ENCODE measurements around the gene USP49. TPM values are rescaled to one million over a fixed set of nuclear protein-coding genes. Genes with fewer than 3 reads are reported as not detected.

USP49 gene
- total and polyA plus RNA-seq, 2 of the 13 experiments (the other 11 are each of a cell fraction or from before 2014, with no cell fraction given): 2.9 to 4.3 TPM

DNA sequence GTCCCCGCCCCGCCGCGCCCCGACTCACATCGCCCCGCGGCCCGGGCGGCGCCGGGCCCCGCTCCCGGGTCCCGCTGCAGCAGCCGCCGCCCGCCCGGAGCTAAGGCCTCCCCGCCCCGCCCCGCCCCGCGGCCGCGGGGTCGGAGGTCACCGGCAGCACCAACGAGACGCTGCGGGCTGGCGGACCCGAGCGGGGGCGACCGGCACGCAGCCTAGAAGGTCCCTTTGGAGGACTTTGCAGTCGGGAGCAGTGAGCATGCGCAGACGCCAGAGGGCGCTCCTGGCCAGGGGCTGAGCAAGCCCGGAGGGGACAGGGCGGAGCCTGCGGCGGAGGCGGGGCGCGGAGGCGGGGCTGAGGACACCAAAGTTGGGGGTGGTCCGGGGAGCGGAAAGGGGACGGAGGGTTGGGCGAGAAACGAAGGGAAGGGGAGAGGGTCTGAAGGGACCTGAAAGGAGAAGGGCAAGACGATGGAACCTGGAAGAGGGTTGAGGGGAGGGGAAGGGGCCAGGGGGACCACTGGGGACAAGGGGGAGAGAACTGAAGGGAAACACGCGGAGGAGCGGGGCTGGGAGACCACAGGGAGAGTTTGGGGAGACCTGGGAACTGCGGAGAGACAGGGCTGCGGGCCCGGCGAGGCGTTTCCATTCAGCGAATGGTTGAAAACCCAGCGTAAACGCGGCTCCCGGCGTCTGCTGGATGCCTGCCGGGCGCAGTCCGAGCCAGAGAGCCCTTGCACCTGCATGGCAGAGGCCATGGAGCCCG is 115.2 kb downstream of the USP49 start, which contains the start of gene FRS3 (continued):
- TF ChIP-seq, protein P1, sequence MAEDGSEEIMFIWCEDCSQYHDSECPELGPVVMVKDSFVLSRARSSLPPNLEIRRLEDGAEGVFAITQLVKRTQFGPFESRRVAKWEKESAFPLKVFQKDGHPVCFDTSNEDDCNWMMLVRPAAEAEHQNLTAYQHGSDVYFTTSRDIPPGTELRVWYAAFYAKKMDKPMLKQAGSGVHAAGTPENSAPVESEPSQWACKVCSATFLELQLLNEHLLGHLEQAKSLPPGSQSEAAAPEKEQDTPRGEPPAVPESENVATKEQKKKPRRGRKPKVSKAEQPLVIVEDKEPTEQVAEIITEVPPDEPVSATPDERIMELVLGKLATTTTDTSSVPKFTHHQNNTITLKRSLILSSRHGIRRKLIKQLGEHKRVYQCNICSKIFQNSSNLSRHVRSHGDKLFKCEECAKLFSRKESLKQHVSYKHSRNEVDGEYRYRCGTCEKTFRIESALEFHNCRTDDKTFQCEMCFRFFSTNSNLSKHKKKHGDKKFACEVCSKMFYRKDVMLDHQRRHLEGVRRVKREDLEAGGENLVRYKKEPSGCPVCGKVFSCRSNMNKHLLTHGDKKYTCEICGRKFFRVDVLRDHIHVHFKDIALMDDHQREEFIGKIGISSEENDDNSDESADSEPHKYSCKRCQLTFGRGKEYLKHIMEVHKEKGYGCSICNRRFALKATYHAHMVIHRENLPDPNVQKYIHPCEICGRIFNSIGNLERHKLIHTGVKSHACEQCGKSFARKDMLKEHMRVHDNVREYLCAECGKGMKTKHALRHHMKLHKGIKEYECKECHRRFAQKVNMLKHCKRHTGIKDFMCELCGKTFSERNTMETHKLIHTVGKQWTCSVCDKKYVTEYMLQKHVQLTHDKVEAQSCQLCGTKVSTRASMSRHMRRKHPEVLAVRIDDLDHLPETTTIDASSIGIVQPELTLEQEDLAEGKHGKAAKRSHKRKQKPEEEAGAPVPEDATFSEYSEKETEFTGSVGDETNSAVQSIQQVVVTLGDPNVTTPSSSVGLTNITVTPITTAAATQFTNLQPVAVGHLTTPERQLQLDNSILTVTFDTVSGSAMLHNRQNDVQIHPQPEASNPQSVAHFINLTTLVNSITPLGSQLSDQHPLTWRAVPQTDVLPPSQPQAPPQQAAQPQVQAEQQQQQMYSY (CRISPR knock-in tag; IDR thresholded peaks at IDR 0.05): no peak
- TF ChIP-seq ZNF274 (CRISPR knock-in tag; IDR thresholded peaks at IDR 0.05): peak; percentile 93
- peak; percentile 76; the same call in 1 of the 2 replicates for TF ChIP-seq TBX2 (CRISPR knock-in tag; IDR thresholded peaks at IDR 0.05; ENCODE audit: borderline replicate concordance)
- peak; percentile 22; the same call in 1 of the 2 replicates for TF ChIP-seq ZBTB7B (CRISPR knock-in tag; IDR thresholded peaks at IDR 0.05)
- TF ChIP-seq, protein P2, sequence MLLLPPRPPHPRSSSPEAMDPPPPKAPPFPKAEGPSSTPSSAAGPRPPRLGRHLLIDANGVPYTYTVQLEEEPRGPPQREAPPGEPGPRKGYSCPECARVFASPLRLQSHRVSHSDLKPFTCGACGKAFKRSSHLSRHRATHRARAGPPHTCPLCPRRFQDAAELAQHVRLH (CRISPR knock-in tag; IDR thresholded peaks at IDR 0.05; ENCODE audit: borderline replicate concordance, low read depth): peak; percentile 88
- TF ChIP-seq, protein P3, sequence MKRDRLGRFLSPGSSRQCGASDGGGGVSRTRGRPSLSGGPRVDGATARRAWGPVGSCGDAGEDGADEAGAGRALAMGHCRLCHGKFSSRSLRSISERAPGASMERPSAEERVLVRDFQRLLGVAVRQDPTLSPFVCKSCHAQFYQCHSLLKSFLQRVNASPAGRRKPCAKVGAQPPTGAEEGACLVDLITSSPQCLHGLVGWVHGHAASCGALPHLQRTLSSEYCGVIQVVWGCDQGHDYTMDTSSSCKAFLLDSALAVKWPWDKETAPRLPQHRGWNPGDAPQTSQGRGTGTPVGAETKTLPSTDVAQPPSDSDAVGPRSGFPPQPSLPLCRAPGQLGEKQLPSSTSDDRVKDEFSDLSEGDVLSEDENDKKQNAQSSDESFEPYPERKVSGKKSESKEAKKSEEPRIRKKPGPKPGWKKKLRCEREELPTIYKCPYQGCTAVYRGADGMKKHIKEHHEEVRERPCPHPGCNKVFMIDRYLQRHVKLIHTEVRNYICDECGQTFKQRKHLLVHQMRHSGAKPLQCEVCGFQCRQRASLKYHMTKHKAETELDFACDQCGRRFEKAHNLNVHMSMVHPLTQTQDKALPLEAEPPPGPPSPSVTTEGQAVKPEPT (CRISPR knock-in tag; IDR thresholded peaks at IDR 0.05; ENCODE audit: low read depth): peak; percentile 28; the same call in 1 of the 2 replicates
- TF ChIP-seq ZNF180 (CRISPR knock-in tag; IDR thresholded peaks at IDR 0.05; ENCODE audit: borderline replicate concordance, low read depth): no peak
- TF ChIP-seq MED1 (CRISPR knock-in tag; IDR thresholded peaks at IDR 0.05): peak; percentile 79
- TF ChIP-seq ZNF776 (CRISPR knock-in tag; IDR thresholded peaks at IDR 0.05): no peak
- TF ChIP-seq, protein P4, sequence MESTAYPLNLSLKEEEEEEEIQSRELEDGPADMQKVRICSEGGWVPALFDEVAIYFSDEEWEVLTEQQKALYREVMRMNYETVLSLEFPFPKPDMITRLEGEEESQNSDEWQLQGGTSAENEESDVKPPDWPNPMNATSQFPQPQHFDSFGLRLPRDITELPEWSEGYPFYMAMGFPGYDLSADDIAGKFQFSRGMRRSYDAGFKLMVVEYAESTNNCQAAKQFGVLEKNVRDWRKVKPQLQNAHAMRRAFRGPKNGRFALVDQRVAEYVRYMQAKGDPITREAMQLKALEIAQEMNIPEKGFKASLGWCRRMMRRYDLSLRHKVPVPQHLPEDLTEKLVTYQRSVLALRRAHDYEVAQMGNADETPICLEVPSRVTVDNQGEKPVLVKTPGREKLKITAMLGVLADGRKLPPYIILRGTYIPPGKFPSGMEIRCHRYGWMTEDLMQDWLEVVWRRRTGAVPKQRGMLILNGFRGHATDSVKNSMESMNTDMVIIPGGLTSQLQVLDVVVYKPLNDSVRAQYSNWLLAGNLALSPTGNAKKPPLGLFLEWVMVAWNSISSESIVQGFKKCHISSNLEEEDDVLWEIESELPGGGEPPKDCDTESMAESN (CRISPR knock-in tag; conservative IDR thresholded peaks at IDR 0.05): peak; percentile 98
- TF ChIP-seq NFYB (CRISPR knock-in tag; IDR thresholded peaks at IDR 0.05): no peak
- TF ChIP-seq, protein P5, sequence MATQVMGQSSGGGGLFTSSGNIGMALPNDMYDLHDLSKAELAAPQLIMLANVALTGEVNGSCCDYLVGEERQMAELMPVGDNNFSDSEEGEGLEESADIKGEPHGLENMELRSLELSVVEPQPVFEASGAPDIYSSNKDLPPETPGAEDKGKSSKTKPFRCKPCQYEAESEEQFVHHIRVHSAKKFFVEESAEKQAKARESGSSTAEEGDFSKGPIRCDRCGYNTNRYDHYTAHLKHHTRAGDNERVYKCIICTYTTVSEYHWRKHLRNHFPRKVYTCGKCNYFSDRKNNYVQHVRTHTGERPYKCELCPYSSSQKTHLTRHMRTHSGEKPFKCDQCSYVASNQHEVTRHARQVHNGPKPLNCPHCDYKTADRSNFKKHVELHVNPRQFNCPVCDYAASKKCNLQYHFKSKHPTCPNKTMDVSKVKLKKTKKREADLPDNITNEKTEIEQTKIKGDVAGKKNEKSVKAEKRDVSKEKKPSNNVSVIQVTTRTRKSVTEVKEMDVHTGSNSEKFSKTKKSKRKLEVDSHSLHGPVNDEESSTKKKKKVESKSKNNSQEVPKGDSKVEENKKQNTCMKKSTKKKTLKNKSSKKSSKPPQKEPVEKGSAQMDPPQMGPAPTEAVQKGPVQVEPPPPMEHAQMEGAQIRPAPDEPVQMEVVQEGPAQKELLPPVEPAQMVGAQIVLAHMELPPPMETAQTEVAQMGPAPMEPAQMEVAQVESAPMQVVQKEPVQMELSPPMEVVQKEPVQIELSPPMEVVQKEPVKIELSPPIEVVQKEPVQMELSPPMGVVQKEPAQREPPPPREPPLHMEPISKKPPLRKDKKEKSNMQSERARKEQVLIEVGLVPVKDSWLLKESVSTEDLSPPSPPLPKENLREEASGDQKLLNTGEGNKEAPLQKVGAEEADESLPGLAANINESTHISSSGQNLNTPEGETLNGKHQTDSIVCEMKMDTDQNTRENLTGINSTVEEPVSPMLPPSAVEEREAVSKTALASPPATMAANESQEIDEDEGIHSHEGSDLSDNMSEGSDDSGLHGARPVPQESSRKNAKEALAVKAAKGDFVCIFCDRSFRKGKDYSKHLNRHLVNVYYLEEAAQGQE (IDR thresholded peaks at IDR 0.05; ENCODE audit: borderline replicate concordance in 1 of 2, low read depth in 1 of 2, low read length in 2 of 2): no peak
- TF ChIP-seq HDAC2 (CRISPR knock-in tag; IDR thresholded peaks at IDR 0.05): peak; percentile 69; the same call in 1 of the 2 replicates
- TF ChIP-seq, protein P6, sequence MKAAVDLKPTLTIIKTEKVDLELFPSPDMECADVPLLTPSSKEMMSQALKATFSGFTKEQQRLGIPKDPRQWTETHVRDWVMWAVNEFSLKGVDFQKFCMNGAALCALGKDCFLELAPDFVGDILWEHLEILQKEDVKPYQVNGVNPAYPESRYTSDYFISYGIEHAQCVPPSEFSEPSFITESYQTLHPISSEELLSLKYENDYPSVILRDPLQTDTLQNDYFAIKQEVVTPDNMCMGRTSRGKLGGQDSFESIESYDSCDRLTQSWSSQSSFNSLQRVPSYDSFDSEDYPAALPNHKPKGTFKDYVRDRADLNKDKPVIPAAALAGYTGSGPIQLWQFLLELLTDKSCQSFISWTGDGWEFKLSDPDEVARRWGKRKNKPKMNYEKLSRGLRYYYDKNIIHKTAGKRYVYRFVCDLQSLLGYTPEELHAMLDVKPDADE (CRISPR knock-in tag; IDR thresholded peaks at IDR 0.05): no peak
- TF ChIP-seq ZNF841 (CRISPR knock-in tag; IDR thresholded peaks at IDR 0.05; ENCODE audit: borderline replicate concordance): no peak
